ES-I3 (cell line): ENCODE measurements around the gene TRPM7.

Source experiments
- H3K36me3 ChIP-seq: 2 replicates; pipeline ENCODE4 v1.6.1; 2013; ENCODE audit warnings: mild to moderate bottlenecking, low read length, control low read depth, moderate library complexity; ENCODE audit not compliant: insufficient read depth
- H3K4me1 ChIP-seq: 2 replicates; pipeline ENCODE4 v1.6.1; 2013; ENCODE audit warnings: mild to moderate bottlenecking, control low read depth, low read length; ENCODE audit not compliant: insufficient read depth
- H3K9ac ChIP-seq: 2 replicates; pipeline ENCODE4 v1.6.1; 2013; ENCODE audit warnings: low read depth, mild to moderate bottlenecking, low read length, moderate library complexity
- H3K9me3 ChIP-seq: 2 replicates; pipeline ENCODE4 v1.6.1; 2013; ENCODE audit warnings: mild to moderate bottlenecking, low read length, moderate library complexity; ENCODE audit not compliant: control insufficient read depth, insufficient read depth

The TRPM7 gene

DNA sequence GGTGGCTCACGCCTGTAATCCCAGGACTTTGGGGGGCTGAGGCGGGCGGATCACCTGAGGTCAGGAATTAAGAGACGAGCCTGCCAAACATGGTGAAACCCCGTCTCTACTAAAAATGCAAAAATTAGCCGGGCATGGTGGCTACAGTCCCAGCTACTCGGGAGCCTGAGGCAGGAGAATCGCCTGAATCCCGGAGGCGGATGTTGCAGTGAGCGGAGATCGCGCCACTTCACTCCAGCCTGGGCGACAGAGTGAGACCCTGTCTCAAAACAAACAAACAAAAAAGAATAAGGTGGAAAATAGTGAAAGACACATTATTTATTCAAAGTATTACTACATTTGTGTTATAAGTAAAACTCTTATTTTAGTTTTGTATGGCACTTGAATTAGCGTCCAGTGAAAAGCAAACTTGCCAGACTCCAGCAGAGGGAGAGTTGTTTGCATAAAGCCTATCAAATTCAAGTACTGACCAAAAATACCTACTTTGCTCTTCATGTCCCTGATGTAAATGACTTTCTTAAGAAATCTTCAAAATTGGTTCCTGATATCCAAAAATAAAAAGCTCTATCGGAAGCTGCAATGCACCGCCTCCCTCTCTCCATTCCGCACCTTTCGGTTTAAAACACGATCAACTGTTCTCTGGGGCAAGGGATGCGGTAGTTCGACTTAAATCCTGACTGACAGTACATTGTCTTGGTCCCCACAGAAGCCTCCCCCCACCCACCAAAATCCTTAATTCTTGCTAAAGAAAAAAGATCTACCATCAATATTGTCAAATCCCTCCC lies 1.2 kb downstream of the TRPM7 start:
- Histone ChIP-seq H3K9ac (peak overlapping the region; percentile 95), H3K9me3 (no peaks in the 10 kb centered on the region), H3K36me3 (no peaks in the 10 kb centered on the region), H3K4me1 (no peaks in the 10 kb centered on the region)

GRCh38 chr15:50681467-50681866 lies 5.1 kb downstream of the TRPM7 start:
- Histone ChIP-seq H3K4me1 (no peaks in the 10 kb centered on the region), H3K9me3 (no peaks in the 10 kb centered on the region), H3K9ac (no peak overlapping the region), H3K36me3 (no peaks in the 10 kb centered on the region)

- no peaks in the 10 kb centered on the region for H3K9me3 ChIP-seq
- H3K4me1 ChIP-seq, result no peaks in the 10 kb centered on the region
- no peak overlapping the region for H3K9ac ChIP-seq
- H3K36me3 ChIP-seq, result peaks cover 4% of the 10 kb centered on the region; the same call in 1 of the 2 replicates
Observed at GRCh38 chr15:50676799-50677483, 9.7 kb downstream of the TRPM7 start.

DNA sequence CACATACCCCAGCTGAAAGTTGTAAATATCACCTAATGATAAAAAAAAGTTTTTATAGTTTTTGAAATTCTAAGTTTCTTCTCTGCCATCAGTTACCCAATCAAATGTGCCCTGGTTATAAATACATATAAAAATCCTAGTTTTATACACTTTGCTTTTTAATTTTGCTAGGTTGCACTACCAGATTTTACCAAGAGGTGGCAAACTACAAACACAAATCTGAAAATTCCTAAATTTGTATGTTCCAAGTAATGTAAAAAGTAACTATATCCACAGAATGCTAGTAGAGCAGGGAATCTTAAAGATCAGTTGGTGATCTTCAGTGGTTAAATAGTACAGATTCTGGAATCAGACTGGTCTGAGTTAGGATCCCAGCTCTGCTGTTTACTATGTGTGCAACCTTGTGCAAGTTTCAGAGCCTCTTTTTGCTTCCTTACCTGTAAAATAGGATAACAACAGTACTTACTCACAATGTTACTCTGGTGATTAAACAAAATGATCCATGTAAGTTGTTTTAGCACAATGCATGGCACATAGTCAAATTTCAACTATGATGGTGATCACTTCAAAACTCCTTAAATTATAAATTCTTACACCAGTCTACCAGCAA lies 11.0 kb downstream of the TRPM7 start:
- Histone ChIP-seq H3K4me1 (no peaks in the 10 kb centered on the region), H3K9me3 (no peaks in the 10 kb centered on the region), H3K36me3 (peaks cover 4% of the 10 kb centered on the region; the same call in 1 of the 2 replicates), H3K9ac (no peak overlapping the region)

- Histone ChIP-seq H3K9ac (no peak overlapping the region), H3K4me1 (no peaks in the 10 kb centered on the region), H3K9me3 (no peaks in the 10 kb centered on the region; the same call in 1 of the 2 replicates), H3K36me3 (peaks cover 4% of the 10 kb centered on the region; the same call in 1 of the 2 replicates)
Observed at GRCh38 chr15:50670115-50670514, 16.5 kb downstream of the TRPM7 start.

DNA sequence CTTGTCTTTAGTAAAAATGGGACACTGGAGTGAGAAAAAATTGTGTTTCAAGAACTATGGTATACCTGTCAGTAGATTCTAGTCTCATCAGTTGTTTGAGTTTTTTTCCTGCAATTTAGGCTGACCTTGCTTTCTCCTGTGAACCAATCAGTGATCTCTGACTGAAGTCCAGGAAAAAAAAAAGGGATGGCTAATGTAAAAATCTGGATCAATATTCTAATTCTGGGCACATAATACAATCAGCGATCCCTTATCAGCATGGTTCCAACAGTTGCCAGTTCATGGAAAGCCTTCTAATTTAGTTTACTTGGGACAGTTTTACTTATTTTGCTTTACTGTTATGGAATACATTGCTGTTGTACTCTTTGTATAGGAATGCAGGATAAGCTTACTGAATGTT lies 17.0 kb downstream of the TRPM7 start:
- H3K36me3 ChIP-seq, result peaks cover 3% of the 10 kb centered on the region; the same call in 1 of the 2 replicates
- no peaks in the 10 kb centered on the region; the same call in 1 of the 2 replicates for H3K9me3 ChIP-seq
- H3K9ac ChIP-seq, result no peak overlapping the region
- H3K4me1 ChIP-seq, result no peaks in the 10 kb centered on the region

DNA sequence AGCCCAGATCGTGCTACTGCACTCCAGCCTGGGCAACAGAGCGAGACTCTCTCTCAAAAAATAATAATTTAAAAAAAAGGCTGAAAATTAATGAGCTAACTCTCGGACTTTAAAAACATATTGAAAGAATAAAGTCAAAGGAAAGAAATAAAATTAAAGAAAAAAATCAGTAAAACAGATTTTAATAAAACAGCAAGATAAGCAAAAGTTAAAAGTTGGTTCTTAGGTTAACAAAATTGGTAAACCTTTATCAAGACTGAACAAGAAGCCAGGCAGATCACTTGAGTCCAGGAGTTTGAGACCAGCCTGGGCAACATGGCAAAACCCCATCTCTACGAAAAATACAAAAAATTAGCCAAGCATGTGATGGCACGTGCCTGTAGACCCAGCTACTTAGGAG lies 20.7 kb downstream of the TRPM7 start:
- H3K9me3 ChIP-seq, result no peaks in the 10 kb centered on the region; the same call in 1 of the 2 replicates
- H3K4me1 ChIP-seq, result no peaks in the 10 kb centered on the region
- H3K9ac ChIP-seq, result no peak overlapping the region
- H3K36me3 ChIP-seq, result peaks cover under 1% of the 10 kb centered on the region; the same call in 1 of the 2 replicates

- H3K4me1 ChIP-seq, result peaks cover 4% of the 10 kb centered on the region; the same call in 1 of the 2 replicates
- H3K36me3 ChIP-seq, result no peaks in the 10 kb centered on the region
- no peaks in the 10 kb centered on the region for H3K9me3 ChIP-seq
- no peak overlapping the region for H3K9ac ChIP-seq
Observed at GRCh38 chr15:50655555-50655954, 31.0 kb downstream of the TRPM7 start.

GRCh38 chr15:50653156-50653743 lies 33.3 kb downstream of the TRPM7 start:
- H3K9me3 ChIP-seq, result no peaks in the 10 kb centered on the region
- H3K36me3 ChIP-seq, result peaks cover 3% of the 10 kb centered on the region; the same call in 1 of the 2 replicates
- H3K4me1 ChIP-seq, result peaks cover 4% of the 10 kb centered on the region; the same call in 1 of the 2 replicates
- H3K9ac ChIP-seq, result no peak overlapping the region

GRCh38 chr15:50652671-50653070 lies 33.9 kb downstream of the TRPM7 start:
- H3K4me1 ChIP-seq, result peaks cover 4% of the 10 kb centered on the region; the same call in 1 of the 2 replicates
- H3K9me3 ChIP-seq, result no peaks in the 10 kb centered on the region
- peaks cover 3% of the 10 kb centered on the region; the same call in 1 of the 2 replicates for H3K36me3 ChIP-seq
- H3K9ac ChIP-seq, result no peak overlapping the region

GRCh38 chr15:50641318-50641717 lies 45.3 kb downstream of the TRPM7 start:
- no peaks in the 10 kb centered on the region for H3K9me3 ChIP-seq
- H3K36me3 ChIP-seq, result peaks cover 7% of the 10 kb centered on the region
- no peak overlapping the region for H3K9ac ChIP-seq
- no peaks in the 10 kb centered on the region for H3K4me1 ChIP-seq

DNA sequence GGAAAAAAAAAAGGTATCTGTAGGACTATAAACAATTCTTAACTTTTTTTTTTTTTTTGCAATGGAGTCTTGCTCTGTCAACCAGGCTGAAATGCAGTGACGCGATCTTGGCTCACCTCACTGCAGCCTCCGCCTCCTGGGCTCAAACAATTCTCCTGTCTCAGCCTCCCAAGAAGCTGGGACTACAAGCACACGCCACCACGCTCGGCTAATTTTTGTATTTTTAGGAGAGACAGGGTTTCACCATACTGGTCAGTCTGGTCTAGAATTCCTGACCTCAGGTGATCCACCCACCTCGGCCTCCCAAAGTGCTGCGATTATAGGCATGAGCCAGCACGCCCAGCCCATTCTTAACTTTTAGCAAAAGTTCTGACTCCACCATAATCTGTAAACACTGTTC lies 50.5 kb downstream of the TRPM7 start:
- Histone ChIP-seq H3K9ac (no peak overlapping the region), H3K9me3 (no peaks in the 10 kb centered on the region), H3K36me3 (peaks cover 10% of the 10 kb centered on the region; the same call in 1 of the 2 replicates), H3K4me1 (no peaks in the 10 kb centered on the region)

- H3K9ac ChIP-seq, result no peak overlapping the region
- no peaks in the 10 kb centered on the region for H3K4me1 ChIP-seq
- no peaks in the 10 kb centered on the region for H3K9me3 ChIP-seq
- peaks cover 10% of the 10 kb centered on the region; the same call in 1 of the 2 replicates for H3K36me3 ChIP-seq
Observed at GRCh38 chr15:50633653-50634052, 52.9 kb downstream of the TRPM7 start.

DNA sequence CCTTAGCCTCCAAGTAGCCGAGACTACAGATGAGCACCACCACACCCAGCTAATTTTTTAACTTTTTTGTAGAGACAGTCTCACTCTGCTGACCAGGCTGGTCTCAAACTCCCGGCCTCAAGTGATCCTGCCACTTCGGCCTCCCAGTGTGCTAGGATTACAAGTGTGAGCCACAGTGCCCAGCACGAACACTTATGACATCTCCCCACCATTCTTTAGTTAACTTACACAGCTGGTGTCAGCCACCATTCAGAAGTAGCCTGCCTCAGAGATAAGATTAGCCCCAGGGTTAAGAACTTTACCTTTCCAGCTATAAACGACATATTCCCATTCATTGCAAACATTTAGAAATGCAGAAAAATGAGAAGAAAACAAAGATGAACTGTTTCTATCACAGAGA lies 58.2 kb downstream of the TRPM7 start:
- Histone ChIP-seq H3K4me1 (no peaks in the 10 kb centered on the region), H3K9me3 (no peaks in the 10 kb centered on the region), H3K9ac (no peak overlapping the region), H3K36me3 (0 out of 2 replicates have a peak, but pooled peaks cover 8% of the 10 kb centered on the region)
